HG03469 (cell line): ENCODE results near the gene KIF25.
"Not testable (repeated sequence)": the region's sequence is repeated elsewhere in the genome, so short reads cannot be mapped to it uniquely, and the experiment has no call there.

ENCODE experiments used
- ATAC-seq: cut with Tn5 transposase; IDR thresholded peaks from one replicate; pipeline ENCODE4 v1.9.1; 2021; ENCODE audit warnings: mild to moderate bottlenecking, moderate library complexity, moderate number of reproducible peaks; ENCODE audit not compliant: unreplicated experiment

The KIF25 gene

GRCh38 chr6:168063431-168063830 is 66.0 kb downstream of the KIF25 start:
- no peak for ATAC-seq

GRCh38 chr6:168064226-168064807 is 66.8 kb downstream of the KIF25 start:
- no peak for ATAC-seq

GRCh38 chr6:168067081-168067759 is 69.7 kb downstream of the KIF25 start:
- no peak for ATAC-seq

- no peak for ATAC-seq
Observed at GRCh38 chr6:168070804-168071203, 73.3 kb downstream of the KIF25 start.

GRCh38 chr6:168071620-168072019 is 74.1 kb downstream of the KIF25 start:
- ATAC-seq = no peak

GRCh38 chr6:168072261-168072660 is 74.8 kb downstream of the KIF25 start:
- ATAC-seq = no peak

GRCh38 chr6:168072730-168073129 is 75.3 kb downstream of the KIF25 start:
- ATAC-seq = no peak

GRCh38 chr6:168073937-168074730 is 76.7 kb downstream of the KIF25 start:
- no peak for ATAC-seq

GRCh38 chr6:168075216-168075615 is 77.7 kb downstream of the KIF25 start:
- ATAC-seq = no peak

GRCh38 chr6:168075787-168076202 is 78.3 kb downstream of the KIF25 start:
- no peak for ATAC-seq

GRCh38 chr6:168077401-168077800 is 79.9 kb downstream of the KIF25 start:
- ATAC-seq = not testable (repeated sequence)

GRCh38 chr6:168078175-168078942 is 80.9 kb downstream of the KIF25 start:
- ATAC-seq = no peak

- ATAC-seq = no peak
Observed at GRCh38 chr6:168078943-168079405, 81.5 kb downstream of the KIF25 start, which contains the start of gene FRMD1. TSS of gene FRMD1 (minus strand) at chr6:168079212. CDS start at chr6:168079094, 118 bp downstream.

GRCh38 chr6:168080393-168081077 is 83.1 kb downstream of the KIF25 start:
- no peak for ATAC-seq

- no peak for ATAC-seq
Observed at GRCh38 chr6:168081858-168082546, 84.5 kb downstream of the KIF25 start.

- no peak for ATAC-seq
Observed at GRCh38 chr6:168082860-168083513, 85.5 kb downstream of the KIF25 start.

- ATAC-seq = no peak
Observed at GRCh38 chr6:168083514-168083885, 86.0 kb downstream of the KIF25 start.

GRCh38 chr6:168084465-168085160 is 87.1 kb downstream of the KIF25 start:
- ATAC-seq = no peak

GRCh38 chr6:168086066-168086465 is 88.6 kb downstream of the KIF25 start:
- no peak for ATAC-seq
